WERI-Rb-1 (cell line): ENCODE measurements around the gene SLCO4A1.

Experiments
- DNase-seq: peaks from one replicate; pipeline ENCODE4 v3.0.0-alpha.2; 2020
- H3K27ac ChIP-seq: fragments of 250-450 bp; sonication (Bioruptor Pico); 2 replicates; pipeline ENCODE4 v1.5.1; 2020; ENCODE audit warnings: mild to moderate bottlenecking, moderate library complexity
- H3K27me3 ChIP-seq: fragments of 250-450 bp; sonication (Bioruptor Pico); 2 replicates; pipeline ENCODE4 v1.5.1; 2021; ENCODE audit warnings: mild to moderate bottlenecking, low read depth, moderate library complexity; ENCODE audit not compliant: insufficient read depth, severe bottlenecking
- H3K36me3 ChIP-seq: fragments of 250-450 bp; sonication (Bioruptor Pico); 2 replicates; pipeline ENCODE4 v1.5.1; 2020; ENCODE audit warnings: mild to moderate bottlenecking, moderate library complexity
- H3K4me3 ChIP-seq: 2 replicates; pipeline ENCODE4 v1.5.1; 2011; ENCODE audit warnings: low read depth, mild to moderate bottlenecking, control low read depth, low read length
- H3K9me3 ChIP-seq: fragments of 250-450 bp; sonication (Bioruptor Pico); 2 replicates; pipeline ENCODE4 v1.5.1; 2021; ENCODE audit warnings: mild to moderate bottlenecking, moderate library complexity; ENCODE audit not compliant: severe bottlenecking
- CTCF ChIP-seq: IDR thresholded peaks from 2 replicates; pipeline ENCODE4 v1.5.1; 2011; ENCODE audit warnings: low read depth, mild to moderate bottlenecking, control low read depth, inconsistent platforms, low read length

SLCO4A1 gene

GRCh38 chr20:62649140-62649539, 6.8 kb downstream of the SLCO4A1 start:
- Histone ChIP-seq H3K4me3 (no peak overlapping the region), H3K27me3 (no peaks in the 10 kb centered on the region), H3K27ac (no peak overlapping the region), H3K9me3 (no peaks in the 10 kb centered on the region), H3K36me3 (peaks cover 49% of the 10 kb centered on the region)
- DNase-seq, result no peak
- no peak for TF ChIP-seq CTCF

DNA sequence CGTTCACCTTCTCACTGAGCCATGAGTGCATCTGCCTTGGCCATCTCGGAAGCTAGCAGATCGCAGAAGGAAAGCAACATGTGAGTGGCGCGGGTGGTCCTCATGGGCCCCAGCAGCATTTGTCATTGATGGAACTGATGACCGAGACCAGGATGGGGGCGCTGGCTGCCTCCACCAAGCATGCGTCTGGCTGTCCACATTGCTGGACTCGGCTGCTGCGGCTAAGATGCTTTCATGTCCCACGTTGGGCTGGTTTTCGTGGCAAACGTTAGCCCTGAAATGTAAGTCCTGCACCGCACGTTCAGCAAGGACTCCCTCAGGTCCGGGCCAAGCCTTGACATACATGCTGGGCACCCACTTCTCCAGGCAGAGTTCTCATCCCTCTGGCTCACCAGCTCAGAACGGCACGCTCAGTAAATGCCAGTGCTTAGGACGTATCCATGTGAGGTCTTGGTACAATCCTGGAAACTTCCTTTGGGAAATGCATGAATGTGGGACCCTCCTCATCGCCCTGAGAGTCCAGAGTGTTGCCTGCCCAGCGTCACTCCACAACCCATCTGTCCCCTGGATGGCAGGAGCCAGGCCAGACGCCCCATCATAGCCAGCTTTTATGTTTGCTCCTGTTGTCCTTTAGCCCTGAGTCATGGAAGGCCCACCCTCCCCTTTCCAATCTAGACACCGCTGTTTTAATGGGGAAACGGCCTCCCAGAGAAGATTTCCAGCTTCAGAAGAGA, 8.4 kb downstream of the SLCO4A1 start:
- DNase-seq, result no peak
- H3K4me3 ChIP-seq, result no peak overlapping the region
- no peaks in the 10 kb centered on the region for H3K27me3 ChIP-seq
- H3K36me3 ChIP-seq, result peaks cover 40% of the 10 kb centered on the region
- H3K9me3 ChIP-seq, result no peaks in the 10 kb centered on the region
- H3K27ac ChIP-seq, result no peak overlapping the region
- no peak for TF ChIP-seq CTCF

DNA sequence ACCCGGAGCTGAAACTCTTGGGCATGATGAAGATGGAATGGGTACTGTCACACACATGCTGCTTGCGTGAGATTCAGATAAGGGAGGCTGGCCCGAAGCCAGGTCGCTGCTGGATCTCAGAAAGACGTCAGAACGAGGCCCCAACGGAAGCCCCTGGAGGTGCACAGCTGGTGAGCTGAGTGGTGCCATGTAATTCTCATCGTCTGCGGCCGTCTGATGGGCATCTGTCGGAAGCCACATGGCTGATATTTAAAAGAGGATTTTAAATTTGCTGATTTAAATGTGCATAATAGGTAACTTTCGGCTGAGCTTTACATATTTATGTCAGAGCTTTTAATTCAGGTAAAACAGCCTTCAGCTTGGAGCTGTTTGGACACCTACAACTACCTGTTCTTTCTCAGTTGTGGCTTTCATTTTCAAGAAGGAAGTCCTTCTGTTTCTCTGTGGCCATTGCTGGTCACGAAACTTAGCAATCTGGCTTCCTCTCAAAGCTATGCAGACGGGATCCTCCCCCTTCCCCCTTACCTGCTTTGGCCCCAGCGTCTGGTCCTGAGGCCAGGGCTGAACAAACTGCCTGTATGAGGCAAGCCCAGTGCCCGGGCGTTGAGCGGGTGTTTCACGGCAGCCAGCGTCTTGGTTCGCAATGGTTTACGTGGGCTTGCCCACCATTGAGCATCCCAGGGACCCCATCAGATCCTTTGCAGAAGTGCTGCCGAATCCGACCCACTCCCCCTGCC, 9.2 kb downstream of the SLCO4A1 start:
- Histone ChIP-seq H3K27me3 (no peaks in the 10 kb centered on the region), H3K36me3 (peaks cover 39% of the 10 kb centered on the region), H3K4me3 (no peak overlapping the region), H3K27ac (no peak overlapping the region), H3K9me3 (no peaks in the 10 kb centered on the region)
- DNase-seq, result no peak
- TF ChIP-seq CTCF, result no peak

DNA sequence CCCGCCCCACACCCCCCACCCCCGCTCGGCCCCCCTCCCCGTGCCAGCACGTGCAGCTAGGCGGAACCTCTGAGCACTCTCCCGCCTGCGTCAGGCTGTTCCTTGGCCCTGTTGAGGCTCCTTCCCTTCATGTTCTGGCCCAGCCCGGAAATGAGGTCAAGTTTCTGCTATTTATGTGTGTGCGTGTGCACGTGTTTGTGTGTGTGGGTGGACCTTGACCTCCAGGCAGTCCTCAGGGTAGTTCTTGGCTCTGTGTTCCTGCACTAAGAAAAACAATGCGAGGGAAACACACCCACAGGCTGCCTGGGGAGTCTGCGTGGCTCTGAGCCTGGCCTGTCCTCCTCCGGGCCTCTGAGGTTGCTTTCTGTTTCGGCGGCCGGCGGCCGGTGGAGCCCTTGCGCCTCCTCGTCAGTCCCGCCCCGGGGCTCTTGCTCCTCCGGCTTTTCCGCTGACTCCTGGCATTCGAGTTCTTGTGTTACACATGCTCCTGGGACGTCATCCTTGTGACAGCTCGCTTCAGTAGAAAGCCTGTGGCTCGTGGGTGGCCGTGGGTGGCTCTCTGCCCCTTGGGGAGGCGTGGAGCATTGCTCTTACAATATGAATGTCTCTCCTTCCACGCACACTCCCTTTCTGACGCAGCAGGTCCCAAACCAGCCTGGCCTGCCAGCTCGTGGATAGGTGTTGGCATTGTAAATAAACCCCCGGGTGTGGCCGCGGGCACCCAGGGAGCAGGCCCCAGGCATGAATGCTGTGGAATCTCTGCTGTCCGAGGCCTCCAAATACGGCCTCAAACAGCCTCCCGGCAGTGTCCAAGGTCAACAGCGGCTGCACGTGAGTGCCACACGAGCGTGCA, 10.0 kb downstream of the SLCO4A1 start:
- Histone ChIP-seq H3K27me3 (no peaks in the 10 kb centered on the region), H3K27ac (no peak overlapping the region), H3K36me3 (peaks cover 44% of the 10 kb centered on the region), H3K9me3 (no peaks in the 10 kb centered on the region), H3K4me3 (no peak overlapping the region)
- TF ChIP-seq CTCF, result no peak
- DNase-seq, result no peak

DNA sequence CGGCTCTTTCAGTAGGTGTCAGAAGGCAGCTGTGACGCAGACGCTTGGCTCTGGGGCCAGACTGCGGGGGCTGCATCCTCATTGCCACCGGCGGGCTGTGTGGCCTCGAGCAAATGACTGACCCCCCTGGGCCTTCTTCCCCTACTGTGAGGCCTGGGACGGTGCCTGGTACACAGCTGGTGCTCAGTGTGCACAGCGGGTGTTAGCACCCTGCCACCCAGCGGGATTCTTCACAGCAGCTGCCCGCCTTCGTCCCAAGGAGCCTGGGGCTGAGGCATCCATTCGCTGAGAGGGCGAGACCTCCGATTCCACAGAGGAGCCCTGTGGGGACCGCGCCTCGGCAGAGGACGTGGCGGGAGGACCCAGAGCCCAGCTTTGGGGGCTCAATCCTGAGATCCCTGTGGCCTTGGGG, 10.6 kb downstream of the SLCO4A1 start:
- no peak overlapping the region for H3K4me3 ChIP-seq

More for the DNA sequence above, 10.6 kb downstream of the SLCO4A1 start:
- no peak for DNase-seq
- Histone ChIP-seq H3K9me3 (no peaks in the 10 kb centered on the region), H3K27ac (no peak overlapping the region), H3K27me3 (no peaks in the 10 kb centered on the region), H3K36me3 (peaks cover 44% of the 10 kb centered on the region)
- TF ChIP-seq CTCF, result no peak
